Activated CD4-positive, alpha-beta T cell treated with anti-CD3 and anti-CD28 coated beads, Interleukin-2, amount 10 ng/mL, durations not matched to agents 24 days and 14 days (primary cell): ENCODE data around the gene FAM153A. TPM values are rescaled to one million over a fixed set of nuclear protein-coding genes. Genes with fewer than 3 reads are reported as not detected.
"Not testable (repeated sequence)": the region's sequence is repeated elsewhere in the genome, so short reads cannot be mapped to it uniquely, and the experiment has no call there.

ENCODE experiments used
- DNase-seq: peaks from one replicate; pipeline ENCODE4 v3.0.0; 2022
- H3K27ac Mint-ChIP-seq: one replicate; pipeline ENCODE4 v1.8.0; 2022; ENCODE audit warnings: mild to moderate bottlenecking, mixed read lengths
- H3K27me3 Mint-ChIP-seq: one replicate; pipeline ENCODE4 v1.8.0; 2022; ENCODE audit warnings: mixed read lengths
- H3K36me3 Mint-ChIP-seq: one replicate; pipeline ENCODE4 v1.8.0; 2022; ENCODE audit warnings: low read depth, mild to moderate bottlenecking, mixed read lengths
- H3K4me1 Mint-ChIP-seq: one replicate; pipeline ENCODE4 v1.8.0; 2021; ENCODE audit warnings: mixed read lengths
- H3K4me3 Mint-ChIP-seq: one replicate; pipeline ENCODE4 v1.8.0; 2022; ENCODE audit warnings: mild to moderate bottlenecking, moderate library complexity, mixed read lengths
- H3K9me3 Mint-ChIP-seq: one replicate; pipeline ENCODE4 v1.8.0; 2021; ENCODE audit warnings: mixed read lengths
- intact Hi-C: fragments of 100-400 bp; cut with micrococcal nuclease; formaldehyde crosslinking; loops from one replicate; pipeline ENCODE4 v1.15.1; 2023
- total RNA-seq: library from RNA; stranded (reverse); gene quantifications from 2 replicates; pipeline ENCODE4 v1.2.3, GENCODE V29; 2022

Gene FAM153A
- total RNA-seq, 1 donor from 2014 or later, result 13.1 TPM

DNA sequence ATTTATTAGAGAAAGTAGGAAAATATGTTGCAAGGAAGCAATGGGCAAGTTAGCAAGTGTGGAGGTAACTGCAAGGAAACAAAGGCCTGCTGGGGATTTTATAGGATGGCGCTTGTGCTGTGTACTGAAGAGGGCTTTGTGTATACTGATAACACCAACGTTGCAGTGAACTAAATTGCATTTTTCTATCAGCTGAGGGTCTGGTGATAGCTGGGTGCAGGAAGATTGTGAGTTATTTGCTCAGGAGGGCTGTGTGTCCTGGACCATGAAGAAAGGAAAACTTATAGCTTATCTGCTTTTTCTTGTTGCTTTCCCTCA lies 88.2 kb downstream of the FAM153A start:
- H3K4me1 Mint-ChIP-seq, DNase-seq, H3K27ac Mint-ChIP-seq, H3K36me3 Mint-ChIP-seq, H3K4me3 Mint-ChIP-seq, H3K9me3 Mint-ChIP-seq, intact Hi-C loops, H3K27me3 Mint-ChIP-seq: not testable (repeated sequence)

DNA sequence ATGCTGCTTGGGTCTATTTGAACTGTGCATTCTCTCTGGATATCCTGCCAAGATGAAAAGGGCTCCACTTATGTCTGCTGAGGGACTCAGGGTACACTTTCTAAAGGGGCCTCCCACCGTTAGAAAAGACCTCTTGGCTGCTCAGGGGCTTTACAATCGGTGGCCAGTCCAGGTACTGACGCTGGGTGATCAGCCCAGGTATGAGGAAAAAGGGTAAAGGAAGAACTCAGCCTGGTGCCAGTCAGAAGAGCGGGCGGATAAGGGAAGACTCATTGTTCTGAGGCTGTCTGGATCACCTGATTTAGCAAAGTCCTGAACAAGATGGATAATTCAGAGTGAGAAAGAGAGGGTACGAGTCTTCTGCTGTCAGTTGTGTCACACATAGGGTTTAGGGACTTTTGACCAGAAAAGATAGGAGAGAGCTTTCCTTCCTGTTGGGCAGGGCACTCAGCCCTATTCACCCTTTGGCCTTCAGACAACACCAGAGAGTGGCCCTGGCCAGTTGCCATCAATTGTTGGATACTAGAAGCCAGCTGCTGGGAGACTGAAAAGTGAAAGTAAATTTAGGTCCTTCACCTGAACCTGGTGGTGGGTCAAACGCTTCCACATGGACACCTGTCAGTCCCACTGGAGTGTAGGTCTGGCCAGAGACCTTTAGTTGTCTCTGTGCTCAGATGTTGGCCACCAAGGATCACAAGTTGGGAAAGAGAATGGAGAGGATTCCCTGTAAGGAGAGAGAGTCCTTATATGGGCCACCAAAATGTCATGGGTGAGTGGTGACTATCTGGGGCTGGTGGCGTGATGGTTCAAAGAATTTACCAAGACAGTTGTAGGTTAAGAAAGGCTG lies 88.8 kb downstream of the FAM153A start:
- intact Hi-C loops, H3K27ac Mint-ChIP-seq, H3K4me3 Mint-ChIP-seq, H3K4me1 Mint-ChIP-seq, H3K27me3 Mint-ChIP-seq, H3K36me3 Mint-ChIP-seq, DNase-seq, H3K9me3 Mint-ChIP-seq: not testable (repeated sequence)

DNA sequence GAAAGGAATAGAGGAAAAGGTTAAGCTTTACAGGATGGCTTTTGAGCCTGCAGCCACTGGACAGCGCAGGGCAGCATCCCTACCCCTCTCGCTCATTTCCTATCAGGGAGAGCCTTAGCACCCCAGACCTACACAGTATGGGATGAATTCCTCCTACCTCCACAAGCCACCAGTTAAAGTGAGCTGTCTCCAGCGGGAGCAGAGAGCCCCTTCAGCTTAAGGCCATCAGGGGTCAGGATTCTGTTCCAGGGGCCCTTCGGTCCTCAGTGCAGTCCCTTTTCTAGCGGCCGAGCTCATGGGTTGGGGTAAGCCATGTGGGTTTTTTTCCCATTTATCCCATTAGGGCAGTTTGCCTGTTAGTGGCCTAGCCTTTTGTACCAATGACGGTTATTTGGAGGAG lies 89.7 kb downstream of the FAM153A start:
- DNase-seq, H3K9me3 Mint-ChIP-seq, H3K27me3 Mint-ChIP-seq, H3K36me3 Mint-ChIP-seq, H3K4me1 Mint-ChIP-seq, H3K4me3 Mint-ChIP-seq, H3K27ac Mint-ChIP-seq, intact Hi-C loops: not testable (repeated sequence)

DNA sequence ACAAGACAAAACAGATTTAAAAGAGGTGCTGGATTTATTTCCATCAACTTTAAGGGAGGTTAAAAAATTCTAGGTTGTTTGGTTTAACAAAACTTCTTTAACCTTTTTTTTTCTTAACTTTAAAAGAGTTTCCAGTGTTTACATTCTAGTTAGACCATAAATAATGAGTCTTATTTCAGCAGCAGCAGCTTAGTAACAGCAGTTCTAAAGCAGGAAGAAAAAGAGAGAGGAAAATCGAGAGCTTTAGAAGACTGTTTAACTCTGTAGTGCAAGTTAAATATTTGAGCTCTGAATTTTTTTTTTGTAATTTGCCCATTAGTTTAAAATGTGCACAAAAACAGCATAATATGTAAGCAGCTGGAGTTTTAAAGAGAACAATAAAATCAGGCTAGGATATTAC lies 90.2 kb downstream of the FAM153A start:
- H3K27me3 Mint-ChIP-seq, H3K4me3 Mint-ChIP-seq, H3K27ac Mint-ChIP-seq, intact Hi-C loops, H3K36me3 Mint-ChIP-seq, H3K4me1 Mint-ChIP-seq, H3K9me3 Mint-ChIP-seq, DNase-seq: not testable (repeated sequence)

- intact Hi-C loops, H3K9me3 Mint-ChIP-seq, H3K27ac Mint-ChIP-seq, H3K27me3 Mint-ChIP-seq, H3K4me3 Mint-ChIP-seq, H3K4me1 Mint-ChIP-seq, H3K36me3 Mint-ChIP-seq, DNase-seq: not testable (repeated sequence)
Observed at GRCh38 chr5:177689011-177689610, 93.6 kb downstream of the FAM153A start.

- H3K4me1 Mint-ChIP-seq, H3K9me3 Mint-ChIP-seq, intact Hi-C loops, H3K4me3 Mint-ChIP-seq, DNase-seq, H3K27me3 Mint-ChIP-seq, H3K36me3 Mint-ChIP-seq, H3K27ac Mint-ChIP-seq: not testable (repeated sequence)
Observed at GRCh38 chr5:177688091-177688490, 94.6 kb downstream of the FAM153A start.

DNA sequence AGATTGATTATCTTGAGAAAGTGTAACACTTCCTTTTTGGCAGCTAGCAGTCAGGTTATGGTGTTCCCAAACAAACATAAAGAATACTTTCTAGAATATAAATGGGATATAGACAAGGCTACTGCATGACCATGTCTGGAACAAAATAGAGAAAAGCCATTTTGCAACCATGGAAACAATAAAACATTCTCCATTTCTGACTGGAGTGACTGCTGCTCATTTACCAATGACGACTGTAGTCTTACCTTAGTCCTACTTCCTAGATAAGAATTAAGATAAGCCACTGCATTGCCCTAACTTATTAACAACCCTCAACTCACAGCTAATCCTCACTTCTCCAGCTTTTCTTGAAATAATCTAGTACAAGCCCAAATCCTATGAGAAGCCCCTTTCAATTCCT lies 100.8 kb downstream of the FAM153A start:
- H3K27me3 Mint-ChIP-seq, H3K36me3 Mint-ChIP-seq, intact Hi-C loops, H3K27ac Mint-ChIP-seq, H3K9me3 Mint-ChIP-seq, DNase-seq, H3K4me3 Mint-ChIP-seq, H3K4me1 Mint-ChIP-seq: not testable (repeated sequence)

Other genes starting within 250 kb of the FAM153A start
- 71.2 and 85.5 TPM in 2 replicates for gene FAM193B, start 228.3 kb downstream of the FAM153A start, total RNA-seq
- 147 and 156 TPM in 2 replicates for gene TMED9, start 190.7 kb downstream of the FAM153A start, total RNA-seq
- 26.5 and 27.7 TPM in 2 replicates for gene B4GALT7, start 182.8 kb downstream of the FAM153A start, total RNA-seq
- not detected in 2 replicates for gene PROP1, start 213.3 kb upstream of the FAM153A start, total RNA-seq